ENCODE results near the gene GRAMD1B. TPM values are rescaled to one million over a fixed set of nuclear protein-coding genes. Genes with fewer than 3 reads are reported as not detected.
A peak's percentile ranks its signal among the peaks of the same experiment; 100 is the strongest.
"Not testable (repeated sequence)": the region's sequence is repeated elsewhere in the genome, so short reads cannot be mapped to it uniquely, and the experiment has no call there.

GRAMD1B gene
- total RNA-seq, 1 donor from 2014 or later, result 159 TPM

- H3K27ac Mint-ChIP-seq, result no peak overlapping the region
- H3K4me3 Mint-ChIP-seq (ENCODE audit: low read depth), result no peak overlapping the region
- intact Hi-C loops (cut with micrococcal nuclease), result no loop called here
- no peaks in the 10 kb centered on the region for H3K27me3 Mint-ChIP-seq (ENCODE audit: low read depth)
- H3K9me3 Mint-ChIP-seq, result no peaks in the 10 kb centered on the region
- peaks cover 16% of the 10 kb centered on the region for H3K4me1 Mint-ChIP-seq (ENCODE audit: low read depth)
- DNase-seq (ENCODE audit: low spot score), result no peak
- H3K36me3 Mint-ChIP-seq (ENCODE audit: low read depth), result peaks cover 18% of the 10 kb centered on the region
Observed at GRCh38 chr11:123564221-123564620, 134.2 kb downstream of the GRAMD1B start.

GRCh38 chr11:123566852-123567251 lies 136.8 kb downstream of the GRAMD1B start:
- H3K4me1 Mint-ChIP-seq (ENCODE audit: low read depth), result no peaks in the 10 kb centered on the region
- H3K4me3 Mint-ChIP-seq (ENCODE audit: low read depth), result no peak overlapping the region
- H3K9me3 Mint-ChIP-seq, result no peaks in the 10 kb centered on the region
- no peaks in the 10 kb centered on the region for H3K36me3 Mint-ChIP-seq (ENCODE audit: low read depth)
- no peak for DNase-seq (ENCODE audit: low spot score)
- intact Hi-C loops (cut with micrococcal nuclease), result no loop called here
- no peaks in the 10 kb centered on the region for H3K27me3 Mint-ChIP-seq (ENCODE audit: low read depth)
- no peak overlapping the region for H3K27ac Mint-ChIP-seq

GRCh38 chr11:123567466-123567865 lies 137.4 kb downstream of the GRAMD1B start:
- H3K4me1 Mint-ChIP-seq (ENCODE audit: low read depth), result no peaks in the 10 kb centered on the region
- no peak overlapping the region for H3K4me3 Mint-ChIP-seq (ENCODE audit: low read depth)
- intact Hi-C loops (cut with micrococcal nuclease), result no loop called here
- no peaks in the 10 kb centered on the region for H3K9me3 Mint-ChIP-seq
- DNase-seq (ENCODE audit: low spot score), result no peak
- no peaks in the 10 kb centered on the region for H3K27me3 Mint-ChIP-seq (ENCODE audit: low read depth)
- no peaks in the 10 kb centered on the region for H3K36me3 Mint-ChIP-seq (ENCODE audit: low read depth)
- H3K27ac Mint-ChIP-seq, result no peak overlapping the region

- Mint-ChIP-seq H3K27ac (no peak overlapping the region), H3K9me3 (no peaks in the 10 kb centered on the region), H3K27me3 (ENCODE audit: low read depth) (no peaks in the 10 kb centered on the region), H3K36me3 (ENCODE audit: low read depth) (no peaks in the 10 kb centered on the region), H3K4me3 (ENCODE audit: low read depth) (no peak overlapping the region), H3K4me1 (ENCODE audit: low read depth) (no peaks in the 10 kb centered on the region)
- no peak for DNase-seq (ENCODE audit: low spot score)
- intact Hi-C loops (cut with micrococcal nuclease), result no loop called here
Observed at GRCh38 chr11:123568367-123568870, 138.3 kb downstream of the GRAMD1B start.

- Mint-ChIP-seq H3K9me3 (no peaks in the 10 kb centered on the region), H3K36me3 (ENCODE audit: low read depth) (no peaks in the 10 kb centered on the region), H3K4me3 (ENCODE audit: low read depth) (no peak overlapping the region), H3K27me3 (ENCODE audit: low read depth) (no peaks in the 10 kb centered on the region), H3K4me1 (ENCODE audit: low read depth) (peaks cover 3% of the 10 kb centered on the region), H3K27ac (no peak overlapping the region)
- no peak for DNase-seq (ENCODE audit: low spot score)
- intact Hi-C loops (cut with micrococcal nuclease), result no loop called here
Observed at GRCh38 chr11:123569393-123569792, 139.3 kb downstream of the GRAMD1B start.

GRCh38 chr11:123570939-123571580 lies 141.0 kb downstream of the GRAMD1B start:
- Mint-ChIP-seq H3K36me3 (ENCODE audit: low read depth) (no peaks in the 10 kb centered on the region), H3K9me3 (no peaks in the 10 kb centered on the region), H3K27ac (no peak overlapping the region), H3K27me3 (ENCODE audit: low read depth) (no peaks in the 10 kb centered on the region), H3K4me1 (ENCODE audit: low read depth) (peaks cover 6% of the 10 kb centered on the region), H3K4me3 (ENCODE audit: low read depth) (no peak overlapping the region)
- intact Hi-C loops (cut with micrococcal nuclease), result no loop called here
- no peak for DNase-seq (ENCODE audit: low spot score)

- DNase-seq (ENCODE audit: low spot score); H3K27ac Mint-ChIP-seq; H3K4me3 Mint-ChIP-seq (ENCODE audit: low read depth); intact Hi-C loops (cut with micrococcal nuclease); H3K9me3 Mint-ChIP-seq; H3K36me3 Mint-ChIP-seq (ENCODE audit: low read depth); H3K4me1 Mint-ChIP-seq (ENCODE audit: low read depth); H3K27me3 Mint-ChIP-seq (ENCODE audit: low read depth): not testable (repeated sequence)
Observed at GRCh38 chr11:123572791-123573190, 142.7 kb downstream of the GRAMD1B start.

GRCh38 chr11:123573286-123573685 lies 143.2 kb downstream of the GRAMD1B start:
- intact Hi-C loops (cut with micrococcal nuclease), result no loop called here
- Mint-ChIP-seq H3K27me3 (ENCODE audit: low read depth) (no peaks in the 10 kb centered on the region), H3K36me3 (ENCODE audit: low read depth) (peaks cover 11% of the 10 kb centered on the region), H3K9me3 (no peaks in the 10 kb centered on the region), H3K4me3 (ENCODE audit: low read depth) (no peak overlapping the region), H3K4me1 (ENCODE audit: low read depth) (peaks cover 10% of the 10 kb centered on the region), H3K27ac (no peak overlapping the region)
- no peak for DNase-seq (ENCODE audit: low spot score)

- Mint-ChIP-seq H3K36me3 (ENCODE audit: low read depth) (peaks cover 25% of the 10 kb centered on the region), H3K9me3 (no peaks in the 10 kb centered on the region), H3K4me3 (ENCODE audit: low read depth) (no peak overlapping the region), H3K27ac (no peak overlapping the region), H3K4me1 (ENCODE audit: low read depth) (peaks cover 11% of the 10 kb centered on the region), H3K27me3 (ENCODE audit: low read depth) (no peaks in the 10 kb centered on the region)
- DNase-seq (ENCODE audit: low spot score), result no peak
- intact Hi-C loops (cut with micrococcal nuclease), result loop anchor here (5.0 kb wide), 1 partner anchor 273 kb away; no protein-coding TSS in a partner anchor
Observed at GRCh38 chr11:123575441-123575840, 145.4 kb downstream of the GRAMD1B start.

GRCh38 chr11:123576082-123576481 lies 146.0 kb downstream of the GRAMD1B start:
- Mint-ChIP-seq H3K4me1 (ENCODE audit: low read depth) (peaks cover 12% of the 10 kb centered on the region), H3K9me3 (no peaks in the 10 kb centered on the region), H3K27ac (no peak overlapping the region), H3K27me3 (ENCODE audit: low read depth) (no peaks in the 10 kb centered on the region), H3K36me3 (ENCODE audit: low read depth) (peaks cover 31% of the 10 kb centered on the region), H3K4me3 (ENCODE audit: low read depth) (no peak overlapping the region)
- intact Hi-C loops (cut with micrococcal nuclease), result loop anchor here (5.0 kb wide), 1 partner anchor 274 kb away; no protein-coding TSS in a partner anchor
- DNase-seq (ENCODE audit: low spot score), result no peak

- Mint-ChIP-seq H3K4me3 (ENCODE audit: low read depth) (no peak overlapping the region), H3K4me1 (ENCODE audit: low read depth) (peaks cover 13% of the 10 kb centered on the region), H3K36me3 (ENCODE audit: low read depth) (peaks cover 34% of the 10 kb centered on the region), H3K27ac (no peak overlapping the region), H3K27me3 (ENCODE audit: low read depth) (no peaks in the 10 kb centered on the region), H3K9me3 (no peaks in the 10 kb centered on the region)
- no peak for DNase-seq (ENCODE audit: low spot score)
- intact Hi-C loops (cut with micrococcal nuclease), result loop anchor here (5.0 kb wide), 1 partner anchor 274 kb away; no protein-coding TSS in a partner anchor
Observed at GRCh38 chr11:123576501-123576900, 146.4 kb downstream of the GRAMD1B start.

GRCh38 chr11:123577081-123577598 lies 147.1 kb downstream of the GRAMD1B start:
- DNase-seq (ENCODE audit: low spot score), result peak; percentile 27
- Mint-ChIP-seq H3K4me1 (ENCODE audit: low read depth) (peaks cover 13% of the 10 kb centered on the region), H3K4me3 (ENCODE audit: low read depth) (no peak overlapping the region), H3K27me3 (ENCODE audit: low read depth) (no peaks in the 10 kb centered on the region), H3K27ac (no peak overlapping the region), H3K36me3 (ENCODE audit: low read depth) (peaks cover 36% of the 10 kb centered on the region), H3K9me3 (no peaks in the 10 kb centered on the region)
- intact Hi-C loops (cut with micrococcal nuclease), result loop anchor here (5.0 kb wide), 1 partner anchor 275 kb away; no protein-coding TSS in a partner anchor

GRCh38 chr11:123578778-123579481 lies 148.9 kb downstream of the GRAMD1B start:
- Mint-ChIP-seq H3K27me3 (ENCODE audit: low read depth) (no peaks in the 10 kb centered on the region), H3K27ac (no peak overlapping the region), H3K9me3 (no peaks in the 10 kb centered on the region), H3K4me1 (ENCODE audit: low read depth) (peaks cover 16% of the 10 kb centered on the region), H3K4me3 (ENCODE audit: low read depth) (no peak overlapping the region), H3K36me3 (ENCODE audit: low read depth) (peaks cover 41% of the 10 kb centered on the region)
- no peak for DNase-seq (ENCODE audit: low spot score)
- intact Hi-C loops (cut with micrococcal nuclease), result loop anchor here (5.0 kb wide), 1 partner anchor 277 kb away; no protein-coding TSS in a partner anchor

Data from activated T-helper 2 cell treated with anti-CD3 and anti-CD28 coated beads, Interferon-gamma antibody, Interleukin-2, Interleukin-4, amounts not matched to agents 10 μg/mL and 5 μg/mL and 100 μg/mL, durations not matched to agents 14 hours and 24 hours and 36 hours (primary cell).